Cardiac fibroblast (primary cell): ENCODE measurements around the gene ANAPC4.
"Not testable (repeated sequence)": the region's sequence is repeated elsewhere in the genome, so short reads cannot be mapped to it uniquely, and the experiment has no call there.

Experiments used
- DNase-seq, 2 donors: peaks; one replicate each; pipeline versions ENCODE4 v3.0.0 to v3.0.0-alpha.2; 2010; ENCODE audit warnings: low read depth in 2 of 2
- H3K4me3 ChIP-seq, 2 donors: replicated peaks in 1 of 2; 1 replicate in 1 of 2; 2 replicates in 1 of 2; pipeline ENCODE4 v1.5.1; 2011; ENCODE audit warnings: low read depth in 2 of 2, low read length in 2 of 2, mild to moderate bottlenecking in 2 of 2, moderate library complexity in 1 of 2
- TF ChIP-seq, protein P1 (sequence below): IDR thresholded peaks from one replicate; pipeline ENCODE4 v1.5.1; 2011; ENCODE audit warnings: low read depth, mild to moderate bottlenecking, low read length, inconsistent platforms

ANAPC4 gene, protein sequence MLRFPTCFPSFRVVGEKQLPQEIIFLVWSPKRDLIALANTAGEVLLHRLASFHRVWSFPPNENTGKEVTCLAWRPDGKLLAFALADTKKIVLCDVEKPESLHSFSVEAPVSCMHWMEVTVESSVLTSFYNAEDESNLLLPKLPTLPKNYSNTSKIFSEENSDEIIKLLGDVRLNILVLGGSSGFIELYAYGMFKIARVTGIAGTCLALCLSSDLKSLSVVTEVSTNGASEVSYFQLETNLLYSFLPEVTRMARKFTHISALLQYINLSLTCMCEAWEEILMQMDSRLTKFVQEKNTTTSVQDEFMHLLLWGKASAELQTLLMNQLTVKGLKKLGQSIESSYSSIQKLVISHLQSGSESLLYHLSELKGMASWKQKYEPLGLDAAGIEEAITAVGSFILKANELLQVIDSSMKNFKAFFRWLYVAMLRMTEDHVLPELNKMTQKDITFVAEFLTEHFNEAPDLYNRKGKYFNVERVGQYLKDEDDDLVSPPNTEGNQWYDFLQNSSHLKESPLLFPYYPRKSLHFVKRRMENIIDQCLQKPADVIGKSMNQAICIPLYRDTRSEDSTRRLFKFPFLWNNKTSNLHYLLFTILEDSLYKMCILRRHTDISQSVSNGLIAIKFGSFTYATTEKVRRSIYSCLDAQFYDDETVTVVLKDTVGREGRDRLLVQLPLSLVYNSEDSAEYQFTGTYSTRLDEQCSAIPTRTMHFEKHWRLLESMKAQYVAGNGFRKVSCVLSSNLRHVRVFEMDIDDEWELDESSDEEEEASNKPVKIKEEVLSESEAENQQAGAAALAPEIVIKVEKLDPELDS

DNA sequence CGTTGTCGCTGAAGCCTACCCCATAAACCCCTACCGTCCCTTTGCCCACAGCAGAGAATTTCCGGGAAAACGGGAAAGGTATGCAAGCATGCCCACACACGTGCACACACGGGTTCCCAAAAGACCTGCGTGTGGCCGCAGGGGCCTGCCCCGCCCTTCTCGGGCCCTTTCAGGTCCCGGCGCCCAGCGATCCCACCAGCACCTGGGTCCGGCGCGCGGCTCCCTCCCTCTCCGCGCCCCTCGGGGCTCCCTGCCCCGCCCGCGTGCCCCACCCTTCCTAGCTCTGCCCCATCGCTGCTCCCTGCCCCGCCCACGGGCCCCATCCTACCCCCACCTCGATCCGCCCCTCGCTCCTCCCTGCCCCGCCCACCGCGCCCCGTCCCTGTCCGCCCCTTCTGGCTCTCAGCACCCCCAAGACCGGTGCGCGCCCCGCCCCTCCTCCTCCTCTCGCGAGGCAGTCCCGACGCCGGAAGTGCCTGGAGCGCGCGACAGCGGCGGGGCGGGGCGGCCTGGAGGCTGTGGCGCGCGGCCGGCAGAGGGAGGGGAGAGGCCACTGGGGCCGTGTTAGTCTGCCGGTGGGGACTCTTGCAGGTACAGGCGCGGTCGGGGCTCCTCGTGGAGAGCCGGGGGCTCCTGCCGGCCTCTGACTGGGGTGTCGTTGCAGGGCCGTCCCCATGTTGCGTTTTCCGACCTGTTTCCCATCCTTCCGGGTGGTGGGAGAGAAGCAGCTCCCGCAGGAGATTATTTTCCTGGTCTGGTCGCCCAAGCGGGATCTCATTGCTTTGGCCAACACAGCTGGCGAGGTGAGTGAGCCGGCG is at the start of gene ANAPC4:
Gene ANAPC4, plus strand, starts transcription at position 510 of the 818 bp plus-strand sequence. Its CDS starts 165 bp downstream, at position 675.
- TF ChIP-seq, protein P1, sequence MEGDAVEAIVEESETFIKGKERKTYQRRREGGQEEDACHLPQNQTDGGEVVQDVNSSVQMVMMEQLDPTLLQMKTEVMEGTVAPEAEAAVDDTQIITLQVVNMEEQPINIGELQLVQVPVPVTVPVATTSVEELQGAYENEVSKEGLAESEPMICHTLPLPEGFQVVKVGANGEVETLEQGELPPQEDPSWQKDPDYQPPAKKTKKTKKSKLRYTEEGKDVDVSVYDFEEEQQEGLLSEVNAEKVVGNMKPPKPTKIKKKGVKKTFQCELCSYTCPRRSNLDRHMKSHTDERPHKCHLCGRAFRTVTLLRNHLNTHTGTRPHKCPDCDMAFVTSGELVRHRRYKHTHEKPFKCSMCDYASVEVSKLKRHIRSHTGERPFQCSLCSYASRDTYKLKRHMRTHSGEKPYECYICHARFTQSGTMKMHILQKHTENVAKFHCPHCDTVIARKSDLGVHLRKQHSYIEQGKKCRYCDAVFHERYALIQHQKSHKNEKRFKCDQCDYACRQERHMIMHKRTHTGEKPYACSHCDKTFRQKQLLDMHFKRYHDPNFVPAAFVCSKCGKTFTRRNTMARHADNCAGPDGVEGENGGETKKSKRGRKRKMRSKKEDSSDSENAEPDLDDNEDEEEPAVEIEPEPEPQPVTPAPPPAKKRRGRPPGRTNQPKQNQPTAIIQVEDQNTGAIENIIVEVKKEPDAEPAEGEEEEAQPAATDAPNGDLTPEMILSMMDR = no peak
- DNase-seq = peak; percentile 94 to 95
- H3K4me3 ChIP-seq = peak within 1 kb of the TSS; percentile 94 to 97

DNA sequence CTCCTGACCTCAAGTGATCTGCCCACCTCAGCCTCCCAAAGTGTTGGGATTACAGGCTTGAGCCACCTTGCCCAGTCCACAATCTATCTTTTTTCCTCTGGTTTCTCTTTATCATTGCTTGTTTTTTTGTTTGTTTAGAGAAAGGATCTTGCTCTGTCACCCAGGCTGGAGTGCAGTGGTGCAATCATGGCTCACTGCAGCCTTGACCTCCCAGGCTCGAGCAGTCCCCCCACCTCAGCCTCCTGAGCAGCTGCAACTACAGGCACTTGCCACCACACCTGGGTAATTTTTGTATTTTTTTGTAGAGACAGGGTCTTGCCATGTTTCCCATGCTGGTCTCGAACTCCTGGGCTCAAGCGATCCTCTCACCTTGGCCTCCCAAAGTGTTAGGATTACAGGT is 48.6 kb upstream of the ANAPC4 start:
- DNase-seq, H3K4me3 ChIP-seq: not testable (repeated sequence)

DNA sequence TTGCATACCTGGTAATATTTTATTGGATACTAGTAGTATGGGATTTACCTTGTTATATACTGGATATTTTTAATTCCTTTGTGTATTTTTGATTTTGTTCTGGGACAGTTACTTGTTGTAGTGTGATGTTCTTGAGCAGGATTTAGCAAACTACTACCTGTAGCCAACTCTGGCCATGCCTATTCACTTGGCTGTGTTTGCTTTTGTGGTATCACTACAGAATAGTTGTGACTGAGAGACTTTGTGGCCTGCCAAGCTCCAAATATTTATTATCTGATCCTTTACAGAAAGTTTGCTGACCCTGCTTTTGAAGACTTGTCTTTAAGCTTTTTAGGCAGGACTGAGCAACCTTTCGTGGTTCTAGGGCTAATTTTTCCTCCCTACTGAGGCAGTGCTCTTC is 46.7 kb upstream of the ANAPC4 start:
- TF ChIP-seq, protein P1 = no peak
- no peak overlapping the region for H3K4me3 ChIP-seq
- DNase-seq = no peak

DNA sequence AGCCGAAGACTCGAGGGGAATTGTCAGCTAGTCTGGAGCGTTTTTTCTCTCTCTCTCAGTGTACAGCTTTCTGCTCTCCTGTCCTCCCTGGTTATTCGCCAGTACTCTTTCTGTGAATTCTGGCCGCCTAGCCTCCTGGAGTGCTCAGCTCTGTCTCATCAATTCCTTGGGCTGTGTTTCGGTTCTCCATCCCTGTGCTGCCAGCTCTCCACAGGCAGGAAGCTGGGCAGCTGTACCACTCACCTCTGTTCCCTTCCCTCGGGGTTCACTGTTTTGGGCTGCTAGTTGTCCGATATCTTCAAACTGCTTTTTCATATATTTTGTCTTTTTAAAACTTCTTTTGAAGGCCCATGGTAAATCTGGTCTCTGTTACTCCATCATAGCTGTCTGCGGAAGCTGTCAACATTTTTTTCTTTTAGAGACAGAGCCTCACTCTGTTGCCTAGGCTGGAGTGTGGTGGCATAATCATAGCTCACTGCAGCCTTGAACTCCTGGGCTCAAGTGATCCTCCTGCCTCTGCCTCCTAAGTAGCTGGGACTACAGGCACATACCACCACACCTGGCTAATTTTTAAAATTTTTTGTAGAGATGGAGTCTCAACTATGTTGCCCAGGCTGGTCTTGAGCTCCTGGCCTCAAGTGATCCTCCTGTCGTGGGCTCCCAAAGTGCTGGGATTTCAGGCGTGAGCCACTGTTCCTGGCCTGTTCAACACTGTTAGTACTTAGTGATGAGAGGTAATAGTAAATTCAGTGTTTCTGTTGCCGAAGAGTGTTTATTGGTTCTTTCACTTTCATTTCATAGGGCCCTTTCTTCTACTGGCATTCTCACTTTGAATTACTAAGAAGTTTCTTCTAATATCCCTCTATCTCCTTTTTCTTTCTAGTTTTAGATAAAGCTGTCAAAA is 45.9 kb upstream of the ANAPC4 start:
- no peak overlapping the region for H3K4me3 ChIP-seq
- DNase-seq = peak in 1 of 2 donors; percentile 20
- TF ChIP-seq, protein P1 = no peak

DNA sequence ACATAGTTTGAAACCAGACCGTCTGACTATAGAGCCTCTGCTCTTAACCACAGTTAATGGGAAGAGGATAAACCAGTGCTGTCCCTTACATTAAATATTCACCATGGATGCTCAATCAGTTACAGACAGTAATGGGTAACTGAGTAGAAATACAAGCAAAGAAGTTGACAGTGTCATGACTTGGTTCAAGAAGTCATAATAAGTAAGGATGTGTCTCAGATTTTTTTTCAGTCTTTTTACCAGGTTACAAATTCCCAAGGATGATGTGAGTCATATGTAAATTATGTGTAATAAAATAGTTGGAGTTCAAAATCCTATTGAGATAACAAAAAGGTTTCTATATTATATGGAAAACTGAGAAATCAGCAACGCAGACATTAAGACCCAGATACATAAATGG is 33.4 kb upstream of the ANAPC4 start:
- DNase-seq = peak in 1 of 2 donors; percentile 30
- TF ChIP-seq, protein P1 = no peak
- H3K4me3 ChIP-seq = no peak overlapping the region

DNA sequence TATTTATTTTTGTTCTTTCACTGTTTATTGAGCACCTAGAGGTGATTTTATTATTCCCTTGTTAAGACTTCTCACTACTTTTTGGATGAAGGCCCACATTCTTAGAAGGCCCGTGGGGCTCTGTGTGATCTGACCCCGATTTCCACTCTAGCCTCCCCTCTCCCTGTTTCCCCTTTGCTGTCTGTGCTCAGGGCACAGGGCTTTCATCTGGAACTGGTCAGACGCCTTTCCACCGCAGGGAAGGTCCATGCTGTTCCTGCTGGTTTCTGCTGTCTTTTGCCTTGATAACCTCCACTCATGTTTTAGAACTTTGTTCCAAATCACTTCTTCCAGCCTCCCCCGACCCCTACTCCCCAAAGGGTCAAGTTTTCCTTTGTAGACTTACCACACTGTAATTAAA is 31.3 kb upstream of the ANAPC4 start:
- DNase-seq = no peak
- H3K4me3 ChIP-seq = no peak overlapping the region
- TF ChIP-seq, protein P1 = no peak
